NCI-H446 (cell line): Measurements from ENCODE around the gene TMEM98.
"Not testable (repeated sequence)": the region's sequence is repeated elsewhere in the genome, so short reads cannot be mapped to it uniquely, and the experiment has no call there.

Experiments
- DNase-seq, 2 experiments: peaks; one replicate each; lab custom pipeline; 2025; lab: John Stamatoyannopoulos, UW

The TMEM98 gene

DNA sequence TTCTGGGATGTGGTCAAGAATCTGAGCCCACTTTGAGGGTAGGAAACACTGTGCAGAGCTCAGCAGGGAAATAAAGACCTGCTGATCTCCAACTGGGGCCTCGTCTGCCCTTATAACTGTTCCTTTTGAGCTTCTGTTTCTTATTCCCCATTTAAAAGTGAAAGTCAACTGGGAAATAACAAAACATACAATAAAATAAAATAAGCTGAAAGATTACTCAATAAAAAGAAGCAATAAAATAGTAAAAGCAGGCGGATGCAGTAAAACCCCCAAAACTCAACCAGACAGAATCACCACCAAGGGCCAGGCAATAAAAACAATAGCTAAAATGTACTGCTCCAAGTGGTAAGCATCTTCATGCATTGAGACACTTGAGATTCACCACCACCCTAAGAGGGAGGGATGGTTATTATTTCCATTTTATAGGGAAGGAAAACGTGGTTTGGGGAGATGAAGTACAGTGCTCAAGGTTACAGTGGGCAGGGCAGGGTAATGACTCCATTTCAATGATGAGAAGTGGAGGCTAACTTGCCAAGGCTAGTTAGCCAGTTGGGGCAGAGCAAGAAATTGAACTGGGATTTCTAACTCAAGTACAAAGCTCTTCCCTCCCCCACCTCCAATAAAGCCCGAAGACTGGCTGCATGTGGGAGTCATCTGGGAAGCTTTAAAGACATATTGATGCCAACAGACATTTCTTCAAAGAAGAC is 57.2 kb downstream of the TMEM98 start:
- DNase-seq: no peak

GRCh38 chr17:32987453-32987805 is 59.5 kb downstream of the TMEM98 start:
- not testable (repeated sequence) for DNase-seq

DNA sequence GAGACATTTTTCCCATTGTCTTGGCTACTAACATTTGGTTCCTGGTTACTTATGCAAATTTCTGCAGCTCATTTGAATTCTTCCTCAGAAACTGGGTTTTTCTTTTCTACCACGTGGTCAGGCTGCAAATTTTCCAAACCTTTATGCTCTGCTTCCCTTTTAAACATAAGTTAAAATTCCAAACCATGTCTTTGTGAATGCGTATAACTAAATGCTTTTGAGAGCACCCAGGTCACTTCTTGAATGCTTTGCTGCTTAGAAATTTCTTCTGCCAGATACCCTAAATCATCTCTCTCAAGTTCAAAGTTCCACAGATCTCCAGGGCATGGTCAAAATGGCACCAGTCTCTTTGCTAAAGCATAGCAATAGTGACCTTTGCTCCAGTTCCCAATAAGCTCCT is 59.9 kb downstream of the TMEM98 start:
- not testable (repeated sequence) for DNase-seq

DNA sequence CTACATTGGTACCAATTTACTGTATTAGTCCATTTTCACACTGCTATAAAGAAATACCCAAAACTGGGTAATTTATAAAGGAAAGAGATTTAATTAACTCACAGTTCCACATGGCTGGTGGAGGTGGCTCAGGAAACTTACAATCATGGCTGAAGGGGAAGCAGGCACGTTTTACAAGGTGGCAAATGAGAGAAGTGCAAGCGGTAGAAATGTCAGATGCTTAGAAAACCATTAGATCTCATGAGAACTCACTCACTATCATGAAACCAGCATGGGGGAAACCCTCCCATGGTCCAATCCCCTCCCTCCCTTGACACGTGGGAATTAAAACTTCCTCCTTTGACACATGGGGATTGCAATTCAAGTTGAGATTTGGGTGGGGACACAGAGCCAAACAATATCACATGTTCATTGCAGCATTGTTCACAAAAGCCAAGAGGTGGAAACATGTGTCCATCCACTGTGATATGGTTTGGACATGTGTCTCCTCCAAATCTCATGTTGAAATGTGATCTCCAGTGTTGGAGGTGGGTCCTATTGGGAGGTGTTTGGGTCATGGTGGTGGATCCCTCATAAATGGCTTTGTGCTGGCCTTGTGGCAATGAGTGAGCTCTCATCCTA is 60.6 kb downstream of the TMEM98 start:
- no peak for DNase-seq

GRCh38 chr17:32992321-32993033 is 64.5 kb downstream of the TMEM98 start:
- DNase-seq: no peak

- no peak for DNase-seq
Observed at GRCh38 chr17:32993977-32994376, 66.0 kb downstream of the TMEM98 start.
